ENCODE data around the gene BCAR1. TPM values are rescaled to one million over a fixed set of nuclear protein-coding genes. Genes with fewer than 3 reads are reported as not detected.
A peak's percentile ranks its signal among the peaks of the same experiment; 100 is the strongest.

BCAR1 gene
- total and polyA plus RNA-seq, 2 of the 13 experiments (the other 11 are each of a cell fraction or from before 2014, with no cell fraction given), result 48.1 to 51.7 TPM

GRCh38 chr16:75250089-75250808 lies 1.2 kb downstream of the BCAR1 start (continued):
- TF ChIP-seq, protein P1, sequence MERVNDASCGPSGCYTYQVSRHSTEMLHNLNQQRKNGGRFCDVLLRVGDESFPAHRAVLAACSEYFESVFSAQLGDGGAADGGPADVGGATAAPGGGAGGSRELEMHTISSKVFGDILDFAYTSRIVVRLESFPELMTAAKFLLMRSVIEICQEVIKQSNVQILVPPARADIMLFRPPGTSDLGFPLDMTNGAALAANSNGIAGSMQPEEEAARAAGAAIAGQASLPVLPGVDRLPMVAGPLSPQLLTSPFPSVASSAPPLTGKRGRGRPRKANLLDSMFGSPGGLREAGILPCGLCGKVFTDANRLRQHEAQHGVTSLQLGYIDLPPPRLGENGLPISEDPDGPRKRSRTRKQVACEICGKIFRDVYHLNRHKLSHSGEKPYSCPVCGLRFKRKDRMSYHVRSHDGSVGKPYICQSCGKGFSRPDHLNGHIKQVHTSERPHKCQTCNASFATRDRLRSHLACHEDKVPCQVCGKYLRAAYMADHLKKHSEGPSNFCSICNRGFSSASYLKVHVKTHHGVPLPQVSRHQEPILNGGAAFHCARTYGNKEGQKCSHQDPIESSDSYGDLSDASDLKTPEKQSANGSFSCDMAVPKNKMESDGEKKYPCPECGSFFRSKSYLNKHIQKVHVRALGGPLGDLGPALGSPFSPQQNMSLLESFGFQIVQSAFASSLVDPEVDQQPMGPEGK (CRISPR knock-in tag; IDR thresholded peaks at IDR 0.05), result peak; percentile 13; the same call in 1 of the 2 replicates
- TF ChIP-seq ZNF280D (CRISPR knock-in tag; IDR thresholded peaks at IDR 0.05) (no peak), IRF9 (CRISPR knock-in tag; IDR thresholded peaks at IDR 0.05; ENCODE audit: borderline replicate concordance) (no peak), PHF21A (CRISPR knock-in tag; IDR thresholded peaks at IDR 0.05) (no peak), ZNF34 (CRISPR knock-in tag; IDR thresholded peaks at IDR 0.05; ENCODE audit: borderline replicate concordance) (no peak), BRD4 (CRISPR knock-in tag; IDR thresholded peaks at IDR 0.05) (no peak), PITX1 (CRISPR knock-in tag; IDR thresholded peaks at IDR 0.05) (peak; percentile 34; the same call in 1 of the 2 replicates), TOE1 (CRISPR knock-in tag; IDR thresholded peaks at IDR 0.05) (no peak), ZNF343 (CRISPR knock-in tag; IDR thresholded peaks at IDR 0.05) (no peak), ZNF558 (CRISPR knock-in tag; IDR thresholded peaks at IDR 0.05; ENCODE audit: borderline replicate concordance) (no peak), ZNF629 (CRISPR knock-in tag; conservative IDR thresholded peaks at IDR 0.05) (0 out of 2 replicates have a peak, but pooled peaks have one; percentile 9), RAD21 (CRISPR knock-in tag; IDR thresholded peaks at IDR 0.05) (0 out of 2 replicates have a peak, but pooled peaks have one; percentile 63), MIER3 (CRISPR knock-in tag; IDR thresholded peaks at IDR 0.05; ENCODE audit: borderline replicate concordance) (no peak), ZNF605 (CRISPR knock-in tag; IDR thresholded peaks at IDR 0.05) (peak; percentile 90), TAF15 (IDR thresholded peaks at IDR 0.05; ENCODE audit: low read depth, low read length, poor library complexity, severe bottlenecking) (no peak), ZSCAN25 (CRISPR knock-in tag; IDR thresholded peaks at IDR 0.05) (peak; percentile 26; the same call in 1 of the 2 replicates)
- TF ChIP-seq, protein P2, sequence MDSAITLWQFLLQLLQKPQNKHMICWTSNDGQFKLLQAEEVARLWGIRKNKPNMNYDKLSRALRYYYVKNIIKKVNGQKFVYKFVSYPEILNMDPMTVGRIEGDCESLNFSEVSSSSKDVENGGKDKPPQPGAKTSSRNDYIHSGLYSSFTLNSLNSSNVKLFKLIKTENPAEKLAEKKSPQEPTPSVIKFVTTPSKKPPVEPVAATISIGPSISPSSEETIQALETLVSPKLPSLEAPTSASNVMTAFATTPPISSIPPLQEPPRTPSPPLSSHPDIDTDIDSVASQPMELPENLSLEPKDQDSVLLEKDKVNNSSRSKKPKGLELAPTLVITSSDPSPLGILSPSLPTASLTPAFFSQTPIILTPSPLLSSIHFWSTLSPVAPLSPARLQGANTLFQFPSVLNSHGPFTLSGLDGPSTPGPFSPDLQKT (CRISPR knock-in tag; IDR thresholded peaks at IDR 0.05; ENCODE audit: borderline replicate concordance), result no peak
- TF ChIP-seq, protein P3, sequence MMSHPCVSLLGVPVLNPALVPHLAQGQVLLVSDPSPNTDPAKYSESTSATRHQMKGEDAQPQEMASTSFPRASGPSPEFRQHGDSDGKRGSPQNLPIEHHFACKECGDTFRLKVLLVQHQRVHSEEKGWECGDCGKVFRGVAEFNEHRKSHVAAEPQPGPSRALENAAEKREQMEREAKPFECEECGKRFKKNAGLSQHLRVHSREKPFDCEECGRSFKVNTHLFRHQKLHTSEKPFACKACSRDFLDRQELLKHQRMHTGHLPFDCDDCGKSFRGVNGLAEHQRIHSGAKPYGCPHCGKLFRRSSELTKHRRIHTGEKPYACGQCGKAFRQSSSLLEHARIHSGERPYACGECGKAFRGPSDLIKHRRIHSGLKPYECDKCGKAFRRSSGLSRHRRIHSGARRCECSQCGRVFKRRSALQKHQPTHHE (CRISPR knock-in tag; IDR thresholded peaks at IDR 0.05; ENCODE audit: borderline replicate concordance), result no peak
- TF ChIP-seq, protein P4, sequence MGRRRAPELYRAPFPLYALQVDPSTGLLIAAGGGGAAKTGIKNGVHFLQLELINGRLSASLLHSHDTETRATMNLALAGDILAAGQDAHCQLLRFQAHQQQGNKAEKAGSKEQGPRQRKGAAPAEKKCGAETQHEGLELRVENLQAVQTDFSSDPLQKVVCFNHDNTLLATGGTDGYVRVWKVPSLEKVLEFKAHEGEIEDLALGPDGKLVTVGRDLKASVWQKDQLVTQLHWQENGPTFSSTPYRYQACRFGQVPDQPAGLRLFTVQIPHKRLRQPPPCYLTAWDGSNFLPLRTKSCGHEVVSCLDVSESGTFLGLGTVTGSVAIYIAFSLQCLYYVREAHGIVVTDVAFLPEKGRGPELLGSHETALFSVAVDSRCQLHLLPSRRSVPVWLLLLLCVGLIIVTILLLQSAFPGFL (CRISPR knock-in tag; IDR thresholded peaks at IDR 0.05), result no peak

Measured in HepG2 (cell line).